ELF-1 (cell line): Measurements from ENCODE around the gene THAP12.
A peak's percentile ranks its signal among the peaks of the same experiment; 100 is the strongest.
"Not testable (repeated sequence)": the region's sequence is repeated elsewhere in the genome, so short reads cannot be mapped to it uniquely, and the experiment has no call there.

ENCODE experiments used
- DNase-seq: peaks from one replicate; pipeline ENCODE4 v3.0.0-alpha.2; 2016; ENCODE audit warnings: low read depth, low spot score

The THAP12 gene, protein sequence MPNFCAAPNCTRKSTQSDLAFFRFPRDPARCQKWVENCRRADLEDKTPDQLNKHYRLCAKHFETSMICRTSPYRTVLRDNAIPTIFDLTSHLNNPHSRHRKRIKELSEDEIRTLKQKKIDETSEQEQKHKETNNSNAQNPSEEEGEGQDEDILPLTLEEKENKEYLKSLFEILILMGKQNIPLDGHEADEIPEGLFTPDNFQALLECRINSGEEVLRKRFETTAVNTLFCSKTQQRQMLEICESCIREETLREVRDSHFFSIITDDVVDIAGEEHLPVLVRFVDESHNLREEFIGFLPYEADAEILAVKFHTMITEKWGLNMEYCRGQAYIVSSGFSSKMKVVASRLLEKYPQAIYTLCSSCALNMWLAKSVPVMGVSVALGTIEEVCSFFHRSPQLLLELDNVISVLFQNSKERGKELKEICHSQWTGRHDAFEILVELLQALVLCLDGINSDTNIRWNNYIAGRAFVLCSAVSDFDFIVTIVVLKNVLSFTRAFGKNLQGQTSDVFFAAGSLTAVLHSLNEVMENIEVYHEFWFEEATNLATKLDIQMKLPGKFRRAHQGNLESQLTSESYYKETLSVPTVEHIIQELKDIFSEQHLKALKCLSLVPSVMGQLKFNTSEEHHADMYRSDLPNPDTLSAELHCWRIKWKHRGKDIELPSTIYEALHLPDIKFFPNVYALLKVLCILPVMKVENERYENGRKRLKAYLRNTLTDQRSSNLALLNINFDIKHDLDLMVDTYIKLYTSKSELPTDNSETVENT

DNA sequence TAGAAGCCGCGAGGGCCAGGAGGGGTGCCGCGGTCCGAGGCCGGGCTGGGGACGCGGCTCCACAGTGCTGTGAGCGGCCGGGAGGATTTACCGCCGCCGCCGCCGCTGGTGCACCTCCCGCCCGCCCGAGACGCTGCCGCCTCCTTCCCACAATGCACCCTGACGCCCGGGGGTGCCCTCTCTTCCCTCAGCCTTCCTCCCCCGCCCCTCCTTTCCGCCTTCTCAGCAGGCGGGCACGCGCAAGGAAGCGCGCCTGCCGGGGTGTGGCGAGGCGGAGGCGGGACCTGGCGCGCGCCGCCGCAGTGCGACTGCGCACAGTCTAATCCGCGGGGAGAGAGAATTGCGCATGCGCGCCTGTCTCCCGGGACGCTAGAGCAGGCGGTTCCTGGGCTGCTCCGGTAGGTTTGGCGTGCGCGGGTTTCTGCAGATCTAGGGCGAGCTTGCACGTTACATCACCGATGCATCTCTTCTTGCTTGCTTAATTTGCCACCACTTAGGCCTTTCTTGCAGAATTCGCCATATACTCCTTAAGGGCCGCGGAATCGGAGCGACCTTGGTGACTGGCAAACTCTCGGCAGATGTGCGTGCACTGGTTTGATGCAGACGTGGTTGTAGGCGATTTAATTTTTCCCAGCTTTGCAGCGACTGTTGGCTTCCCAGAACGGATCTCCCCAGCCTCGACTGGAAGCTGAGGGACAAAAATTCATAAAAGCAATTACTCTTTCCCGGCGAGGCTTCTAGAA, at the start of gene THAP12, which contains the start of gene GVQW3:
THAP12 (minus strand) TSS at position 156 of the 743 bp plus-strand sequence. CDS start 296 bp downstream, outside the sequence.
GVQW3 (plus strand) TSS at position 347 of the 743 bp plus-strand sequence. CDS start 506 bp downstream, outside the sequence.
- peak; percentile 99 for DNase-seq

DNA sequence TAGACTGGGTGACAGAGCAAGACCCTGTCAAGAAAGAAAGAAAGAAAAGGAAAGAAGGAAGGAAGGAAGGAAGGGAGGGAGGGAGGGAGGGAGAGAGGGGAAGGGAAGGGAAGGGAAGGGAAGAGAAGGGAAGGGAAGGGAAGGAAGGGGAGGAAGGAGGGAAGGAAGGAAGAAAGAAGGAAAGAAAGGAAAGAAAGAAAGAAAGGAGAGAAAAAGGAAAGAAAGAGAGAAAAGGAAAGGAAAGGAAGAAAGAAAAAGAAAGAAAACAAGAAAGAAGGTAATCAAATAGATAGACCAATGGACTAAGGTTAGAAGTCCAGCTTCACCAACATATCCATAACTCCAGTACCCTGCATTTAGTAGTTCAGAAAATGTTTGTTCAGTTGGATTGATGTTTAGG, 45.7 kb upstream of the THAP12 start:
- DNase-seq, result no peak

DNA sequence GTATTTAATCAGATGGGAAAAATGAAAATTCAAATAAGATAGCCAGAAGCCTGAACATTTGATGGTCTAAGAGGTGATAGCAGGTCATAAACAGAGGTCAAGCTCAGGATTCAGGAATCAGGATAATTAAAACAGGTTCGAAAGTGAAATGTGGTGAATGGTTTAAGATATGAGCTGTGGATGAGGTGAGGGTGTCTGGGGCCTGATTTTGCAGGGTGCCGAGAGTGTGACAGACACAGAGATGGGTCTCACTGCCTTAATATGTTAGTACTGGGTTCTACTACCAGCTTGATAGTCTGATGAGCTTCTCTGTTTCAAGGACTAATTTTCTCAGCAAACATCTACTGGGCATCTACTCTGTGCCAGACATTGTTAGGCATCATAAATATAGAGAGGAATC, 44.0 kb upstream of the THAP12 start:
- DNase-seq, result no peak

DNA sequence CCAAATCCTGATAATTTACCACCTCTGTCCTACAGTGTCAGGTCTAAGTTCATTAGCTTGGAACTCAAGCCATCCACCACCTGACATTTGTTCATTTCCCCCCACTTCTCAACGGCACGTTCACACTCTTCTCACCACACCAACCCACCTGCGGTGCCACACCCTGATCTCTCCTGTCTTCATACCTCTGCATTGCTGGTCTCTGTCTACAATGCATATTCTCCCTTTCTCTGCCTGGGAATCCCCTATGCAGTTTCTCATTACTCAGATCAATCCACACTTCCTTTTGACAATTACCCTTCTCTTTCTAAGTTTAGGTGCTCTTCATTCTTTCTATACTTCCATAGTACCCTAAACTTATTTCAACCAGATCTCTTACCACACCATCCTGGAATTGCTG, 43.4 kb upstream of the THAP12 start:
- no peak for DNase-seq

DNA sequence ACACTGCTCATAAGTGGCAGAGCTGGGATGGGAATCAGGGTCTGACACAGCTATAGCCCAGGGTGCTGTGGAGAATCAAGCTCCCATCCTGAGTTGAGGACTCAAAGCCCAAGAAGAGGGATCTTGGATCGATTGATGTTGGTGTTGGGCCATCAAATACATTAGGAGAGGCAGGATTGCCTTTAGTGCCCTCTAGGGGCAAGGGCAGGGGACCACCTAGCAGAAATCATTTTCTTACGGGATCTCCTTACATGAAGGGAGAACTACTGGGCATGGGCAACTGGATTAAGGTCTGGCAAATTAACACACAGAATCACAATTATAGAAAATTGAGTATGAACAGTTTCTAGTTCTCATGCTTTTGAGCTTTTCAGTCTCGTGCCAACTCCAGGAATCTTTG, 39.0 kb upstream of the THAP12 start:
- DNase-seq, result peak; percentile 40

DNA sequence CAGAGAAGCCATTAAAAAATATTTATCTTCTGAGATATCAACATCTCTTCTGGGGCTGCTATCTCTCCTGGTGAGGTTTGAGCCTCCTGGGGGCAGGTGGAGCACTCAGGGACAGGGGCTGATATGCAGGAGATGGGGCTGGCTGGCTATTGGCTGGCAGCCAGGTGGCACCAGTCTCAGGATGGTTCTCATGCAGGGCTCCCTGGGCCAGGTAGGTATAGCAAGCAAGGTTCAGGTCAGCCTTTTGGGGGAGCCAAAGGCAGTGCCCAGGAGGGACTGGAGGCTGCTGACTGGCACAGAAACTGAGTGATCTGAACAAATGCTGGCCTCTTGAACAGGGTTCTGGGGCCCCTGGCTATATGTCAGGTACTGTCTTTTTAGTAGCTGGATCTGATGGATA, 34.1 kb upstream of the THAP12 start:
- peak; percentile 10 for DNase-seq

DNA sequence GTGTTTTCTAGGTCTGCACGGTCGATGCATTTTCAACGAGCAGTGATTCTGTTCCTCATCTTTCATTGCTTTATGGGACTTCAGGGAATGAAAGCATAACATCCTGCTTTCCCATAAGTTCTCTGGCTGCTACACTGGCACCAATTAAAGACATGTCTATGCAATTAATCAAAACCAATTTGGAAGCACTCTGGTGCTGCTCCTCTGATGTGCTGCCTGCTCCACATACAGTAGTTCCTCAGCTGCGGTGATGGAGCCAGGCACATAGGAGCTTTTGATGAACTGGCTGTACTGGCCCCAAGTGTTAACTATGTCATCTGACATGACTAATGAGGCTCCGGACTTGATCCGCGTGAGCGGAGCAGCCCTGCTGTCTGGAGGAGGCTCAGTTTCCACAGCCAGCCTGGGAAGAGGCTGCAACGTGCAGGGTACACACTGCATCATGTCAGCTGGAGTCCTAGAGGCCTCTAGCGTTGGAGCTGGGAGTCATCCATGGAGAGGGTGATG, 30.0 kb upstream of the THAP12 start:
- DNase-seq, result no peak

DNA sequence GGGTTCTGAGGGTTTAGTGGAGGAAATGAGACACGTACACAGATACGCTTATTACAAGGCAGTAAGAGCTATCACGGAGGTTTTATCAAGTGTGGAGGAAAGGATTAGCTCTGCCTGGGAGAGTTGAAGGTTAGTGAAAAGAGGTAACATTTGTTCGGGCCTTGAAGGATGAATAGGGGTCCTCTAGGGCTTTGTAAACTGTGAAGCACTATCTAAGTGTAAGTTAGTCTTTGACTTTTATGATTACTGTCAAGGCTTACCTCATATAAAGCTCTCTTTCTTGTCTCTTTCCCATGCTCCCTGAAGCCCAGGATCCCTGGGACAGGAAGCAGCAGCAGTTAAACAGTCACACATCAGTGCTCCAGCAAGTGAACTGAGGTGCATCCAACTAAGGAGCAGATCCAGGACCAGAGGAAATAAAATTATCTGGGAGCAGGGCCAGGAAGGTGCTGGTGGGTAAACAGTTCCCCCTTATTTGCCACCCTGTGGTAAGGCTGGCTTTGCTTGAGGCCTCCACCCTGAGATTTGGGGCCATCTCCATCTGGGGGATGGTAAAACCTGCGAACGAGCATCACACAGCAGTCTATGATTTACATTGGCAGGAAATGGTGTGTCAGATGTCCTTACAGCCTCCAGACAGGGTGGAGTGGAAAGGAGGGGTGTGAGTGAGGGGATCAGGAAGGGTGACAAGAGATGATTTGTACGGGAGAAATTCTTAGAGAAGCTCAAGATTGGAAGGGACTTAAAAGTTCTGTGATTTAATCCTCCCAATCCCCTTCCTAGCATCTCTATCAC, 27.4 kb upstream of the THAP12 start:
- no peak for DNase-seq

DNA sequence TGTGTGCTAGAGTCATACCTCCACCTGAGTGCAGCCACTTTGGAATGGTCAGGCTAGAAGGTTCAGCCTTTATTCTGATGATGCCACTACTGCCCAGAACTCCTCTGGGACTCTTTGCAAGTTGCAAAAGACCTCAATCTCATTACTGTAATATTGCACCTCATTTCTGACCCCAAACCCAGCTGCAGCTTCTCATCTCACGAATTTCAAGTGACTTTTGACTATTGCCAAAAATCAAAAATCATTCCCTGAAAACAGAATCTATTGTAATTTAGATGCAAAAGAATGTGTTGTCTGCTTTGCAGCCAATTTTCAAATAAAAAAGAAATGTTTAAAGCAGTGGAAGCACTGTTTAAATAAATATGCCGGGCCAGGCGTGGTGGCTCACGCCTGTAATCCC, 25.4 kb upstream of the THAP12 start:
- DNase-seq, result no peak

DNA sequence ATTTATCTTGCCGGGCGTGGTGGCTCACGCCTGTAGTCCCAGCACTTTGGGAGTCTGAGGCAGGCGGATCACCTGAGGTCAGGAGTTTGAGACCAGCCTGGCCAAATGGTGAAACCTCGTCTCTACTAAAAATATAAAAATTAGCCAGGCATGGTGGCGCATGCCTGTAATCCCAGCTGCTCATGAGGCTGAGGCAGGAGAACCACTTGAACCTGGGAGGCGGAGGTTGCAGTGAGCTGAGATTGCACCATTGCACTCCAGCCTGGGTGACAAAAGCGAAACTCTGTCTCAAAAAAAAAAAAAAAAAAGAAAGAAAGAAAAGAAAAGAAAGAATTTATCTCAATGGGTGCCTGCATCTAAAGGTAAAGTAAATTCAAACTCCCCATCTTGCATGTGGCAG, 20.6 kb upstream of the THAP12 start:
- DNase-seq, result not testable (repeated sequence)

DNA sequence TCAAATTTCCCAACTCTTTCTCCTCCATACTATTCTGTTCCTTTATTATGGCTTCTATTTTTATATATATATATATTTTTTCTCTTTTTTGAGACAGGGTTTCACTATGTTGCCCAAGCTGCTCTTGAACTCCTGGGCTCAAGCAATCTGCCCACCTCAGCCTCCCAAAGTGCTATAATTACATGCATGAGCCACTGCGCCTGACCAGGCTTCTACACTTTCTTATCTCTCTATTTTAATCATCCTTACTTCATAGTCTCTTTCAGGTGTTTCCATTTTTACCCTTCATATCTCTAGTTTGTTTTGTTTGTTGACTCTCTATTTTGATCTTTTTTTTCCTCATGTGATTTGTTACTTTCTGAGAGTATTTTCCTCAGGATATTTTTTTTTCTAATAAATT, 20.0 kb upstream of the THAP12 start:
- no peak for DNase-seq

DNA sequence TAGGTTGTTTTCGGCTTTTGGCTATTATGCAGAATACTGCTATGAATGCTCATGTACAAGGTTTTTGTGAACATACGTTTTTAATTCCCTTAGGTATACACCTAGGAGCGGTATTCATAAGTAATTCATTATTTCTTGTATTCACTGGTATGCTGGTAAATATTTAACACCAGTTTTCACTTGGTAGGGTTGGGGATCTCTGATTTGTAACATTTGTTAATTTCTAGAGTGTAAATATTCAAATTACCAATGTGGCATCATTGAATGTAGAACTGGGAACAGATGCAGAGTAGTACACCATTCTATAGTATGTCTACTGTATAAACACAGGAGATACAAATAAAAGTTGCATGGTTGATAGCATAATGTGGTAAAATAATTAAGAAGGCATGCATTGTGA, 16.5 kb upstream of the THAP12 start:
- DNase-seq, result no peak

DNA sequence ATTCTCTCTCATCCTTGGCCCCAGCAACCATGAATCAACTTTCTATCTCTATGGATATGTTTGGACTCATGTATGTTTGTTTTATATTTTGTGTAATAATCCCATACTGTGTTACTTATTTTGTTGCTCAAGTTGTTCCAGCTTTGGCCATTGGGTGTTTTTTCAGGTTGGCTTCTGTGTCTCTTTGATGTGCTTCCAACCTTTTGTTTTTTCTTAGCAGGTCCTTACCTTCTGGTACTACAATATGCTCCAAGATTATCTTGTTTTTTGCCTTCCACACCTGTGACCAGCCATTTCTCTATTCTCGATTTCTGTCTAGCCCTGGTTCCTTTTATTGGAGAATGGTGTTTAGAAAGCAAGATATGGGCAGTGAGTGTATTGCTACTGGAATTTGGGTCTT, 14.4 kb upstream of the THAP12 start:
- no peak for DNase-seq

DNA sequence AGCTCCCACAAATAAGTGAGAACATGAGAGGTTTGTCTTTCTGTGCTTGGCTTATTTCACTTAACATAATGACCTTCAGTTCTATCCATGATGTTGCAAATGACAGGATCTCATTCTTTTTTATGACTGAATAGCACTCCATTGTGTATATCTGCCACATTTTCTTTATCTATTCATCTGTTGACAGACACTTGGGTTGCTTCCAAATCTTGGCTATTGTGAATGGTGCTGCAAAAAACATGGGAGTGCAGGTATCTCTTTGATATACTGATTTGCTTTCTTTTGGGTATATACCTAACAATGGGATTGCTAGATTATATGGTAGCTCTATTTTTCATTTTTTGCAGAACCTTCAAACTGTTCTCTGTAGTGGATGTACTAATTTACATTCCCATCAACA, 13.5 kb upstream of the THAP12 start:
- DNase-seq, result no peak

DNA sequence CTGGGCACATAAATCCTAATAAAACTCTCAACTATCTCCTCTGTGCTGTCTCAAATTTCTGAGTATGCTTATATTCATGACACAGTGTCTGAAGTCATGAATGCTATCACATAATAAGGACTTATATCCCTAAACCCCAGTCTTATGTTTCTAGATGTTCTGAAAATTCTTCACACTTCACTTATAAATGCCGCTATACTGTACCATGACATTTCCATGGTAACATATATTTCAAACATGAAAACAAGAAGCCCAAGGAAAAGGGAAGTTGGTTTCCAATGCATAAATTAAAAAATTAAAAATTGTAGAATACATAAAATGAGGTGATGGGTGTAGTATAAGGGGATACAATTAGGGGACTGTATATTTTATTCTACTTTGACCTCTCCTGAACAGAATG, 11.9 kb upstream of the THAP12 start:
- DNase-seq, result no peak

DNA sequence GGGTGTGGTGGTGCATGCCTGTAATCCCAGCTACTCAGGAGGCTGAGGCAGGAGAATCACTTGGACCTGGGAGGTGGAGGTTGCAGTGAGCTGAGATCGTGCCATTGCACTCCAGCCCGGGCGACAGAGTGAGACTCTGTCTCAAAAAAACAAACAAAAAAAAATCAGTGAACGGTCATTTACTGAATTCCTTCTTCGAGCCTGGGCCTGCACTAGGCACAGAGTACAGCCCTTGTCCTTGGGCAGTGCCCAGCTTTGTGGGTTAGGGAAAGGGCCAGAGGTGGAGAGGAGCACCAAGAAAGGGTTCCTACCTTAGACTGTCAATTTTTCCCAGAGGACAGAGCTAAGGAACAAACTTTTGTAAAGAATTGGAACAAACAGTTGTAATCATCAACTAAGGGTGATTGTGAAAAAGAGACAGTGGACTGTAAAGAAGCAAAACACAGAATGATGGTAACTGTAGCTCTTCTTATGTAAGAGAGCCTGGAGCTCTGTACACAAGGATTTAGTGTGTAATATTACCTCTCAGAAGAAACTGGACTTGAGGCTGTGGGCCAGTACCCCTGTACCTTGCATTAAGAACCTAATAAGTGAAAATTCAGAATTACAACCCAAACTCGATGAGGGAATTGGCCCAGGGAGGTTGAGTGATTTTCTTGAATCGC, 11.0 kb upstream of the THAP12 start:
- no peak for DNase-seq

DNA sequence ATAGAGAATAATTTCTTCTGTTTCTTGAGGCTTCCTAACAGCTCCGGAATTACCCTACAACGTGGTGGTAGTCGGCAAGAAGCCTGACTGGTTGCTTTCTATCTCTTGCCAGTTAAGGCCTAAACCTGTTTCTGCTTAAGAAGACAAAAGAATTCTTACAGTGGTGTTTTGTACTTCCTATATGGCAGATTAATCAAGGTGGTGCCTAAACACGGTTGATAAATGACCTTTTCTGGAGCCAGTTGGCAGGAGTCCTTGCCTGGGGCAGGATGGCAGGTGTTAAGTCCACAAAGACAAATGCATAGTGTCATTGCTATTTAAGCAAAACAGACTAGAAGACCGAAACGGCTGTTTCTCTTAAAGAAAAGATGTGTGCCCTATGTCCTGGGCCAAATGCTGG, 10.1 kb upstream of the THAP12 start:
- DNase-seq, result peak; percentile 34

DNA sequence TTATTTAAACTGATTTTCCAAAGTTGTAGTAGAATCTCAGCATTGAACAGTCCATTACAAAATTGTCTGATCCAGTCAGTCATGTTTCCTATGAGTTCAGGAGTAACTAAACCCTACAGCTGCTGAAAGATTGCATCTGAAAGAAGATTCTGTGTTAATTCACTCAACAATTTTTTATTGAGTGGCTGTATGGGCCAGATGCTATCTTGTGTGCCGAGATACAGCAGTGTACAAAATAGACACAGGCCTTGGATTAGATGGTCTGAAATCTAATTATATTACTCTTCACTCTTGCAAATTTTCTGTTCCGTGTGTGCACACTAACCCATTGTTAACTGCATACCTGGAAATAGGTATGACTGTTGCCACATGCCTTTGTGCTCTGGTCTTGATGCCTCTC, 7.5 kb upstream of the THAP12 start:
- no peak for DNase-seq

DNA sequence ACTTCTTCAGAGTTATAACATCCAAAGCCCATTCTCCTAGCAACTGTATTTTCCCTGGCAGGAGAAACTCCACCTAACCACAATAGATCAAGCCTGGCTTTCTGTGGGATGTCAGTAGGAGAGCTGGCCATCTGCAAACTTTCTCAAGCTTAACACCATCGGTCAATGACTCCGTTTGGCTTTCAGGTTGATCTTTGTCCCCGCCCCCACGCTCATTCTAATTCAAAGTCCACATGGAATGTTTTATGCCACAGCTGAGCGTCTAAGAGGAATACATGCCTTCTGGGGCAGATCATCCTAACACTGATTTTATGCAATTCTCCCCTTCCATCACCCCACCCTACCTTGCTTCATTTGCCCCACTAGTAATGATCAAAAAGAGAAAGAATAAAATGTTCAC, 5.0 kb upstream of the THAP12 start:
- peak; percentile 17 for DNase-seq

DNA sequence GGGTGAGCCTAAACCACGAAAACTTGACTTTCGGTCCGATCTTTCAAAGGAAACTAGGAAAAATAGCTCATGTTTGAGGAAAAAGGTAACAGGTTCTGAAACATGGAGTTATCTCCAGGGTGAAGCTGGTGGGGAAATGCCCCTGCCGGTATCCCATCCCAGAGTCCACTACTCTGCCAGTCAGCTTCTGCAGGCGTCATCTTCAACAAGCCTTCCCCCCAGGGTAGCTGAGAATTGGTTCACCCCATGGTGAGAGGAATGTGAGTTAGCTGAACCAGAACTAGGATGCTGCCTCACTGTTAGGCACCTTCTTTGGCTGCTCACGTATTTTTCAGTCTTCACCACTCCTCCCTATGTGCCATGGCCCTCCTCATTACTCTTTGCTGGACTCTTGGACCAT, 1.3 kb upstream of the THAP12 start:
- peak; percentile 41 for DNase-seq
